GM13977 (cell line): ENCODE results near the gene PTGS1.
"Not testable (repeated sequence)": the region's sequence is repeated elsewhere in the genome, so short reads cannot be mapped to it uniquely, and the experiment has no call there.

Source experiments
- DNase-seq: peaks from one replicate; pipeline ENCODE4 v3.0.0; 2012; ENCODE audit warnings: low spot score
- in situ Hi-C: fragments of 300-500 bp; cut with MboI; formaldehyde crosslinking; loops from one replicate; pipeline ENCODE4 v1.12.0; 2022; ENCODE audit warnings: low sequenced_read_pairs, low pct_unique_long_range_greater_than_20kb, mixed read lengths, inconsistent platforms; ENCODE audit not compliant: unreplicated experiment
- TF ChIP-seq, protein P1 (sequence below): IDR thresholded peaks from 2 replicates; pipeline ENCODE4 v1.5.1; 2012; ENCODE audit warnings: mild to moderate bottlenecking, control low read depth; ENCODE audit not compliant: insufficient read depth; ENCODE audit errors: extremely low read depth, missing control alignments

PTGS1 gene

DNA sequence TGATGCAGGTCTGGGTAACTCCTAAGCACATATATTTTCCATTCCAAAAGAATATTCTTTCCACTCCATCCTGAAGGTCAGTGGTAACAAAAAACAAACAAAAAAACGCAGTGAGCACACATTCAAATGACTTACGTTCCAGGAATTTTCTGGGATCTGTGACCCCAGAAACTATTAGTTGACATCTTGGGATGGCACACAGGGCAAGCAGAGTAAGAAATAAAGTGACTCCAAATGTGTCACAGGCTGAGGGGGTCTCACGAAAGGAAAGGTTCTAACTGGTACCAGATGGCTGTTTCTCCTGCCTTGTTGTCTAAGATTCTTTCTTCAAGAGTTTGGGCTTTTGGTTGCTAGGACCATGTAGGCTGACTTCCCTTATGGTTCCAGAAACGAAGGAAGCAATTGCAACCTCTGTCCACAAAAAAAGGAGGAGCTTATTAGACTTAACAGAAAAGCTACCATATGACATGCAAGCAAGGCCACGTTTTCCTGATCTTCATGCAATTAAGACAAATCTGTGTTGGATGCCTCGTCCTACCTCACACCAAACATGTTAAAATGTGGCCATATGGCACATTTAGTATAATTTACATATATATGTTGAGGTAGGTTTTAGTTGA is 32.7 kb downstream of the PTGS1 start:
- in situ Hi-C loops, result no loop called here
- TF ChIP-seq, protein P1, sequence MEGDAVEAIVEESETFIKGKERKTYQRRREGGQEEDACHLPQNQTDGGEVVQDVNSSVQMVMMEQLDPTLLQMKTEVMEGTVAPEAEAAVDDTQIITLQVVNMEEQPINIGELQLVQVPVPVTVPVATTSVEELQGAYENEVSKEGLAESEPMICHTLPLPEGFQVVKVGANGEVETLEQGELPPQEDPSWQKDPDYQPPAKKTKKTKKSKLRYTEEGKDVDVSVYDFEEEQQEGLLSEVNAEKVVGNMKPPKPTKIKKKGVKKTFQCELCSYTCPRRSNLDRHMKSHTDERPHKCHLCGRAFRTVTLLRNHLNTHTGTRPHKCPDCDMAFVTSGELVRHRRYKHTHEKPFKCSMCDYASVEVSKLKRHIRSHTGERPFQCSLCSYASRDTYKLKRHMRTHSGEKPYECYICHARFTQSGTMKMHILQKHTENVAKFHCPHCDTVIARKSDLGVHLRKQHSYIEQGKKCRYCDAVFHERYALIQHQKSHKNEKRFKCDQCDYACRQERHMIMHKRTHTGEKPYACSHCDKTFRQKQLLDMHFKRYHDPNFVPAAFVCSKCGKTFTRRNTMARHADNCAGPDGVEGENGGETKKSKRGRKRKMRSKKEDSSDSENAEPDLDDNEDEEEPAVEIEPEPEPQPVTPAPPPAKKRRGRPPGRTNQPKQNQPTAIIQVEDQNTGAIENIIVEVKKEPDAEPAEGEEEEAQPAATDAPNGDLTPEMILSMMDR, result no peak
- no peak for DNase-seq

DNA sequence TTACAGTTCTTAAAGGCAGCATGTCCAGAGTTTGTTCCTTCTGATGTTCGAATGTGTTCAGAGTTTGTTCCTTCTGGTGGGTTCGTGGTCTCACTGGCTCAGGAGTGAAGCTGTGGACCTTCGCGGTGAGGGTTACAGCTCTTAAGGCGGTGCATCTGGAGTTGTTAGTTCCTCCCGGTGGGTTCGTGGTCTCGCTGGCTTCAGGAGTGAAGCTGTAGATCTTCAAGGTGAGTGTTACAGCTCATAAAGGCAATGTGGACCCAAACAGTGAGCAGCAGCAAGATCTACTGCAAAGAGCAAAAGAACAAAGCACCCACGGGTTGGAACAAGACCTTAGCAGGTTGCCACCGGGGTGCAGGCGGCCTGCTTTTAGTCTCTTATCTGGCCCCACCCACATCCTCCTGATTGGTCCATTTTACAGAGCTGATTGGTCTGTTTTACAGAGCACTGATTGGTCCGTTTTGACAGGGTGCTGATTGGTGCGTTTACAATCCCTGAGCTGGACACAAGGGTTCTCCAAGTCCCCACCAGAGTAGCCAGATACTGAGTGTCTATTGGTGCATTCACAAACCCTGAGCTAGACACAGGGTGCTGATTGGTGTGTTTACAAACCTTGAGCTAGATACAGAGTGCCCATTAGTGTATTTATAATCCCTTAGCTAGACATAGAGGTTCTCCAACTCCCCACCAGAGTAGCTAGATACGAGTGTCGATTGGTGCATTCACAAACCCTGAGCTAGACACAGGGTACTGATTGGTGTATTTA is 34.7 kb downstream of the PTGS1 start:
- DNase-seq, in situ Hi-C loops: not testable (repeated sequence)

DNA sequence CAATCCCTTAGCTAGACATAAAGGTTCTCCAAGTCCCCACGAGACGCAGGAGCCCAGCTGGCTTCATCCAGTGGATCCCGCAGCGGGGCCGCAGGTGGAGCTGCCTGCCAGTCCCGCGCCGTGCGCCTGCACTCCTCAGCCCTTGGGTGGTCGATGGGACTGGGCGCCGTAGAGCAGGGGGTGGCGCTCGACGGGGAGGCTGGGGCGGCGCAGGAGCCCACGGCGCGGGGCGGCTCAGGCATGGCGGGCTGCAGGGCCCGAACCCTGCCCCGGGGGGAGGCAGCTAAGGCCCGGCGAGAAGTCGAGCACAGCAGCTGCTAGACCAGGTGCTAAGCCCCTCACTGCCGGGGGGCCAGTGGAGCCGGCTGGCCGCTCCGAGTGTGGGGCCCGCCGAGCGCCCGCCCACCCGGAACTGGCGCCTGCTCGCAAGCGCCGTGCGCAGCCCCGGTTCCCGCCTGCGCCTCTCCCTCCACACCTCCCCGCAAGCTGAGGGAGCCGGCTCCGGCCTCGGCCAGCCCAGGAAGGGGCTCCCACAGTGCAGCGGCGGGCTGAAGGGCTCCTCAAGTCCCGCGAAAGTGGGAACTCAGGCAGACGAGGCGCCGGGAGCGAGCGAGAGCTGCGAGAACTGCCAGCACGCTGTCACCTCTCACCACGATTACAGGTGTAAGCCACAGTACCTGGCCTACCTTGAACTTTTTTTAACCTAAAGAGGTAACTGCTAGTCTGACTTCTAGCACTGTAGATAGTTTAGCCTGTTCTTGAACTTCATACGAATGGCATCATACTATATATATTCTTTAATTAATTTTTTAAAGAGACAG is 35.5 kb downstream of the PTGS1 start:
- in situ Hi-C loops, result no loop called here
- no peak for DNase-seq
- TF ChIP-seq, protein P1, result no peak

DNA sequence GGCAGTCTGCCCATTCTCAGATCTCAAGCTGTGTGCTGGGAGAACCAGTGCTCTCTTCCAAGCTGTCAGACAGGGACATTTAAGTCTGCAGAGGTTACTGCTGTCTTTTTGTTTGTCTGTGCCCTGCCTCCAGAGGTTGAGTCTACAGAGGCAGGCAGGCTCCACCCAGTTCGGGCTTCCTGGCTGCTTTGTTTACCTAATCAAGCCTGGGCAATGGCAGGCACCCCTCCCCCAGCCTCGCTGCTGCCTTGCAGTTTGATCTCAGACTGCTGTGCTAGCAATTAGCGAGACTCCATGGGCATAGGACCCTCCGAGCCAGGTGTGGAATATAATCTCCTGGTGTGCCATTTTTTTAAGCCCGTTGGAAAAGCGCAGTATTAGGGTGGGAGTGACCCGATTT is 43.3 kb downstream of the PTGS1 start:
- in situ Hi-C loops, DNase-seq: not testable (repeated sequence)

DNA sequence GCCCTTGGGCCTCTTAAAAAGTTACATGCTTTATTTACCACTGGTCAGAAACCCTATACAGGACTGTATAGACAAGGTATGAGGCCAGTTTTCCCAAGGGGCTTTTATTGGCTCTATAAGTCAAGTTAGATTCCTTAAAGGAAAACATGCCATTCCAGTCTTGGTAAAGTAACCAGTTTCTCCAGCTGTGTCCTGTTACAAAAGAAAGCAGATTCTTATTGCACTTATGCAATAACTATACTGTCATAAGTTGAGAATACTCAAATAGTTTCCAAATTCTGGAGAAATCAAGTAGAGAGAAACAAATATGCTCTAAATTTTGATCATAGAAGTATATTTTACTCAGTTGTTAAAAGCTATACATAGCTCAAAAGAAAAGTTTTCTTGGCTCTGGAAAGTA is 47.2 kb downstream of the PTGS1 start:
- TF ChIP-seq, protein P1, result no peak
- DNase-seq, result no peak
- in situ Hi-C loops, result no loop called here

DNA sequence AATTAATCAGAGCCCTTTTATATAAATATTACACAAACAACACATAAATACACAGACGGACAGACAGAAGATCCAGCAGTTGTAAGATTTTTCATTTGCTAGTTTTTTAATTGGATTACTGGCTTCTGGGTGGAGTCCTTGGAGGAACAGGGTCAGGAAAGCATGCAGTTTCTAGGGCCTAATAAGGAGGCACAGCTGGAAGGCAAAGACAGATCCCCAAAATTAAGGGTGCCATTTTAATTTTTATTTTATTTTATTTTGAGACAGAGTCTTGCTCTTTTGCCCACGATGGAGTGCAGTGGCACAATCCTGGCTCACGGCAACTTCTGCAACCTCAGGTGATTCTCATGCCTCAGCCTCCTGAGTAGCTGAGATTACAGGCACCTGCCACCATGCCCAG is 49.5 kb downstream of the PTGS1 start:
- TF ChIP-seq, protein P1, result no peak
- in situ Hi-C loops, result no loop called here

DNA sequence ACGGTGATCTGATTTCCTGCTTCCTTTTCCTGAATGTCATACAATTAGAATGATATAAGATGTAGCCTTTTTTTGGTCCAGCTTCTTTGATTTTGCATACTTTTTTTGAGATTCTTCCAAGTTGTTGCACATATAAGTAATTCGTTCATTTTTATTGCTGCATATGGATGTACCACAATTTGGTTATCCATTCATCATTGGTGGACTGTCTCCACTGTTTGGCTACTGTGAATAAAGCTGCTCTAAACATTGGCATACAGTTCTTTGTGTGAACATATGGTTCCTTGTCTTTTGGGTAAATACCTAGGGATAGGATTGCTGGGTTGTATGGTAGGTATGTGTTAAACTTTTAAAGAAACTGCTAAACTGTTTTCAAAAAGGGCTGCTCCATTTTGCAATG is 54.3 kb downstream of the PTGS1 start:
- no peak for DNase-seq
- in situ Hi-C loops, result no loop called here
- TF ChIP-seq, protein P1, result no peak

More for the DNA sequence above, 49.5 kb downstream of the PTGS1 start:
- no peak for DNase-seq
